ENCODE data around the gene PAK1IP1.
A peak's percentile ranks its signal among the peaks of the same experiment; 100 is the strongest.

Gene PAK1IP1

GRCh38 chr6:10730254-10730653 is 35.5 kb downstream of the PAK1IP1 start:
- no peaks in the 10 kb centered on the region for H3K9me2 ChIP-seq (replicated peaks; ENCODE audit: low read depth, low read length)
- H3K27me3 ChIP-seq (ENCODE audit: insufficient read depth, low read length, poor library complexity, severe bottlenecking), result no peaks in the 10 kb centered on the region
- TF ChIP-seq EZH2phosphoT487 (IDR thresholded peaks at IDR 0.05; ENCODE audit: borderline replicate concordance), result no peak
- no peak overlapping the region for H3K4me3 ChIP-seq (ENCODE audit: low read length, poor library complexity, severe bottlenecking)
- no peak overlapping the region for H3K9ac ChIP-seq (ENCODE audit: low read depth, low read length, poor library complexity, severe bottlenecking)
- peaks cover 17% of the 10 kb centered on the region for H3K4me1 ChIP-seq (ENCODE audit: insufficient read depth, low read length, poor library complexity, severe bottlenecking)
- H3K9me3 ChIP-seq (ENCODE audit: insufficient read depth, low read depth, low read length), result no peaks in the 10 kb centered on the region
- no peaks in the 10 kb centered on the region for H4K20me1 ChIP-seq (ENCODE audit: insufficient read depth, low read length, poor library complexity, severe bottlenecking)
- H3K79me2 ChIP-seq (ENCODE audit: insufficient read depth, low read length), result peaks cover 6% of the 10 kb centered on the region
- H3K4me2 ChIP-seq (ENCODE audit: low read depth, low read length, poor library complexity, severe bottlenecking), result no peak overlapping the region
- no peaks in the 10 kb centered on the region for H3K36me3 ChIP-seq (ENCODE audit: insufficient read depth, low read length)
- H3F3A ChIP-seq (ENCODE audit: low read depth), result peaks cover 11% of the 10 kb centered on the region; the same call in 1 of the 2 replicates
- no peak overlapping the region for H2AFZ ChIP-seq (ENCODE audit: low read length)

GRCh38 chr6:10733151-10733715 is 38.5 kb downstream of the PAK1IP1 start:
- TF ChIP-seq CTCF (conservative IDR thresholded peaks at IDR 0.05; ENCODE audit: low read length) (no peak), EZH2phosphoT487 (IDR thresholded peaks at IDR 0.05; ENCODE audit: borderline replicate concordance) (no peak)
- Histone ChIP-seq H3K79me2 (ENCODE audit: insufficient read depth, low read length) (no peaks in the 10 kb centered on the region), H3K36me3 (ENCODE audit: insufficient read depth, low read length) (no peaks in the 10 kb centered on the region), H4K20me1 (ENCODE audit: insufficient read depth, low read length, poor library complexity, severe bottlenecking) (no peaks in the 10 kb centered on the region), H3K9me2 (replicated peaks; ENCODE audit: low read depth, low read length) (no peaks in the 10 kb centered on the region), H3F3A (ENCODE audit: low read depth) (peaks cover 11% of the 10 kb centered on the region; the same call in 1 of the 2 replicates), H2AFZ (ENCODE audit: low read length) (peak overlapping the region; percentile 62), H3K9ac (ENCODE audit: low read depth, low read length, poor library complexity, severe bottlenecking) (peak overlapping the region; percentile 40), H3K9me3 (ENCODE audit: insufficient read depth, low read depth, low read length) (no peaks in the 10 kb centered on the region), H3K4me1 (ENCODE audit: insufficient read depth, low read length, poor library complexity, severe bottlenecking) (peaks cover 17% of the 10 kb centered on the region), H3K4me2 (ENCODE audit: low read depth, low read length, poor library complexity, severe bottlenecking) (peak overlapping the region; percentile 84), H3K4me3 (ENCODE audit: low read length, poor library complexity, severe bottlenecking) (peak overlapping the region; percentile 67), H3K27me3 (ENCODE audit: insufficient read depth, low read length, poor library complexity, severe bottlenecking) (no peaks in the 10 kb centered on the region)

GRCh38 chr6:10733863-10734262 is 39.1 kb downstream of the PAK1IP1 start:
- Histone ChIP-seq H3K27me3 (ENCODE audit: insufficient read depth, low read length, poor library complexity, severe bottlenecking) (no peaks in the 10 kb centered on the region), H2AFZ (ENCODE audit: low read length) (peak overlapping the region; percentile 20; the same call in 1 of the 2 replicates), H3K4me2 (ENCODE audit: low read depth, low read length, poor library complexity, severe bottlenecking) (peak overlapping the region; percentile 84), H3K36me3 (ENCODE audit: insufficient read depth, low read length) (no peaks in the 10 kb centered on the region), H3K79me2 (ENCODE audit: insufficient read depth, low read length) (no peaks in the 10 kb centered on the region), H3K4me1 (ENCODE audit: insufficient read depth, low read length, poor library complexity, severe bottlenecking) (peaks cover 17% of the 10 kb centered on the region), H3K4me3 (ENCODE audit: low read length, poor library complexity, severe bottlenecking) (peak overlapping the region; percentile 67), H3K9me3 (ENCODE audit: insufficient read depth, low read depth, low read length) (no peaks in the 10 kb centered on the region), H3F3A (ENCODE audit: low read depth) (peaks cover 11% of the 10 kb centered on the region; the same call in 1 of the 2 replicates), H4K20me1 (ENCODE audit: insufficient read depth, low read length, poor library complexity, severe bottlenecking) (no peaks in the 10 kb centered on the region), H3K9ac (ENCODE audit: low read depth, low read length, poor library complexity, severe bottlenecking) (no peak overlapping the region), H3K9me2 (replicated peaks; ENCODE audit: low read depth, low read length) (no peaks in the 10 kb centered on the region)
- no peak for TF ChIP-seq EZH2phosphoT487 (IDR thresholded peaks at IDR 0.05; ENCODE audit: borderline replicate concordance)
- no peak for TF ChIP-seq CTCF (conservative IDR thresholded peaks at IDR 0.05; ENCODE audit: low read length)

- TF ChIP-seq CTCF (conservative IDR thresholded peaks at IDR 0.05; ENCODE audit: low read length) (no peak), EZH2phosphoT487 (IDR thresholded peaks at IDR 0.05; ENCODE audit: borderline replicate concordance) (no peak)
- H3K4me3 ChIP-seq (ENCODE audit: low read length, poor library complexity, severe bottlenecking), result no peak overlapping the region
- H4K20me1 ChIP-seq (ENCODE audit: insufficient read depth, low read length, poor library complexity, severe bottlenecking), result no peaks in the 10 kb centered on the region
- H3K4me1 ChIP-seq (ENCODE audit: insufficient read depth, low read length, poor library complexity, severe bottlenecking), result peaks cover 17% of the 10 kb centered on the region
- H3F3A ChIP-seq (ENCODE audit: low read depth), result peaks cover 11% of the 10 kb centered on the region; the same call in 1 of the 2 replicates
- H3K79me2 ChIP-seq (ENCODE audit: insufficient read depth, low read length), result no peaks in the 10 kb centered on the region
- no peak overlapping the region for H3K4me2 ChIP-seq (ENCODE audit: low read depth, low read length, poor library complexity, severe bottlenecking)
- H3K9ac ChIP-seq (ENCODE audit: low read depth, low read length, poor library complexity, severe bottlenecking), result no peak overlapping the region
- H3K9me2 ChIP-seq (replicated peaks; ENCODE audit: low read depth, low read length), result no peaks in the 10 kb centered on the region
- H3K27me3 ChIP-seq (ENCODE audit: insufficient read depth, low read length, poor library complexity, severe bottlenecking), result no peaks in the 10 kb centered on the region
- no peaks in the 10 kb centered on the region for H3K36me3 ChIP-seq (ENCODE audit: insufficient read depth, low read length)
- H3K9me3 ChIP-seq (ENCODE audit: insufficient read depth, low read depth, low read length), result no peaks in the 10 kb centered on the region
- H2AFZ ChIP-seq (ENCODE audit: low read length), result no peak overlapping the region
These were observed 42.0 kb downstream of the PAK1IP1 start for GRCh38 chr6:10736731-10737130.

All from Loucy (cell line).